ENCODE results near the gene IARS2. TPM values are rescaled to one million over a fixed set of nuclear protein-coding genes. Genes with fewer than 3 reads are reported as not detected.

Gene IARS2
- total and polyA plus RNA-seq, 7 donors, result 44.1 to 92.6 (median 67.0) TPM

DNA sequence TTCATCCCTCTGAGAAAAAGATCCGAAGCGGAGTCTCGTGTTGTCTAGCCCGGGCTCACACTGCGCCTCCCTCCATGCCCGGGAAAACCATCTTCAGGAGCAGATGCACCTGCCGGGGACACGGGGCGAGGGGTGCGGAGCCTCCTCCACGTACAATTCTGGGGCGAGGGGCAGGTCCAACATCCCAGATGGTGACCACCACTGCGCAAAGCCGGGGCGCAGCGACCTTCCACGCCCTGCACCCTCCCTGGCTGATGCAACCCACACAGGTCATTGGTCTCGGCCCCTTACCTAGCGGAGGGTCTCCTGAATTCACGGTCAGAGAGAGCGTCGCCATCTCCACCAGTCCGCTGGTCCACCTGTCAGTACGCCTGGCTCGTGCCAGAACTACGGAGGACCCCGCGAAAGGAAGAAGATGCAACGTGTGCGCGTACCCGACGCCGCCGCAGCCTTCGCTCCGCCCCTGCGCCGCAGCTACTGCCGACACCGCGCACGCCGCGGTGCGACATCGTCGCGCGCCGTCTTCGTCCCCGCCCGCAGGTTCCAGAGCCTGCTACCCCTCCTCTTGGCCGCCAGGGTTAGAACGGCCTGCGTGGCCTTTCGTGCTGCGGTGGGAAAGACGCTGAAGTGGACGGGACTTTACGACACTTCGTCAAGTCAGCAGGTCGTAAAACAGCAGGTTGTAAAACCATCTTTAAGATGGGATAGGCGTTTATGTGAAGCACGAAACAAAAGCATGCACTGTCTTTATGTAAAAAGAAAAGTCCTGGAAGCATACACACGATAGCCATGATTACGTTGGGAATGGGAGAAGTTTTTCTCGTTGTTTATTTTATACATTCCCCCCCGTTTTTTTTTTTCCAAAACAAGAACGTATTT lies 47.6 kb upstream of the IARS2 start, which contains the start of gene EPRS1:
Gene EPRS1, minus strand, starts transcription at position 454 of the 879 bp plus-strand sequence. Its CDS starts 117 bp downstream, at position 337.
- intact Hi-C loops (cut with DNase I), result loop anchor here in 1 of 2 donors (5.0 kb wide), 1 partner anchor 46 kb away; the partner anchor contains the start of gene IARS2

DNA sequence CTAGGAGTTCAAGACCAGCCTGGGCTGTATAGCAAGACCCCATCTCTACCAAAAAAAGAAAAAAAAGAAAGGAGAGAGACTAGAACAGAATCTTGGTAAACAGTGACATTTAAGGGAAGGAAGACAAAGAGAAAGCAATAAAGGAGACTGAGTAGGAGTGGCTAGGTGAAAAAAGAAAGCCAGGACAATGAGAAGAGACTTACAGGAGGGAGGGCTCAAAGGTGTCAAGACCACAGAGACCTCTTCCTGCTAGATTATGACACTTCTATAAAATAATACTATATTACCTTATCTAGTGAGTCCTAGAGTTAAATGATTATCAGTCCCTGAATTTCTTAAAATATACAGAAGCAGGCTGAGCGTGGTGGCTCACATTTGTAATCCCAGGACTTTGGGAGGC lies 37.6 kb upstream of the IARS2 start:
- TF ChIP-seq, protein P1, sequence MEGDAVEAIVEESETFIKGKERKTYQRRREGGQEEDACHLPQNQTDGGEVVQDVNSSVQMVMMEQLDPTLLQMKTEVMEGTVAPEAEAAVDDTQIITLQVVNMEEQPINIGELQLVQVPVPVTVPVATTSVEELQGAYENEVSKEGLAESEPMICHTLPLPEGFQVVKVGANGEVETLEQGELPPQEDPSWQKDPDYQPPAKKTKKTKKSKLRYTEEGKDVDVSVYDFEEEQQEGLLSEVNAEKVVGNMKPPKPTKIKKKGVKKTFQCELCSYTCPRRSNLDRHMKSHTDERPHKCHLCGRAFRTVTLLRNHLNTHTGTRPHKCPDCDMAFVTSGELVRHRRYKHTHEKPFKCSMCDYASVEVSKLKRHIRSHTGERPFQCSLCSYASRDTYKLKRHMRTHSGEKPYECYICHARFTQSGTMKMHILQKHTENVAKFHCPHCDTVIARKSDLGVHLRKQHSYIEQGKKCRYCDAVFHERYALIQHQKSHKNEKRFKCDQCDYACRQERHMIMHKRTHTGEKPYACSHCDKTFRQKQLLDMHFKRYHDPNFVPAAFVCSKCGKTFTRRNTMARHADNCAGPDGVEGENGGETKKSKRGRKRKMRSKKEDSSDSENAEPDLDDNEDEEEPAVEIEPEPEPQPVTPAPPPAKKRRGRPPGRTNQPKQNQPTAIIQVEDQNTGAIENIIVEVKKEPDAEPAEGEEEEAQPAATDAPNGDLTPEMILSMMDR (IDR thresholded peaks at IDR 0.05), result no peak
- Histone ChIP-seq H3K27ac (no peak overlapping the region), H3K27me3 (ENCODE audit: insufficient read depth in 3 of 3, low read length in 2 of 3) (no peaks in the 10 kb centered on the region), H3K9me3 (no peaks in the 10 kb centered on the region), H3K4me3 (no peak overlapping the region), H3K36me3 (ENCODE audit: insufficient read depth in 1 of 2, low read depth in 1 of 2) (peaks cover 0 to 48% of the 10 kb centered on the region in 2 donors), H3K4me1 (no peaks in the 10 kb centered on the region)
- WGBS, 3 donors, result 91 to 95% (median 93%) methylated on average over 1 of the region's 1 CpG
- intact Hi-C loops (cut with DNase I), result no loop called here
- ATAC-seq (no peak), DNase-seq (no peak)

More for the DNA sequence above, 47.6 kb upstream of the IARS2 start, which contains the start of gene EPRS1:
- DNase-seq, result peak; percentile 94 to 97
- 0% methylated on average over 64 to 71 of the region's 71 CpGs for WGBS, 3 donors
- H3K27me3 ChIP-seq (ENCODE audit: insufficient read depth in 3 of 3, low read length in 2 of 3), result no peaks in the 10 kb centered on the region
- peak; percentile 99 to 100 (median 100) for ATAC-seq
- peak within 1 kb of the TSS; percentile 83 for H3K4me3 ChIP-seq
- peaks cover 0 to under 1% of the 10 kb centered on the region in 2 donors for H3K36me3 ChIP-seq (ENCODE audit: insufficient read depth in 1 of 2, low read depth in 1 of 2)
- peak within 1 kb of the TSS; percentile 84 for H3K27ac ChIP-seq
- TF ChIP-seq, protein P1 (IDR thresholded peaks at IDR 0.05), result peak; percentile 79
- H3K4me1 ChIP-seq, result peaks cover 16% of the 10 kb centered on the region
- no peaks in the 10 kb centered on the region for H3K9me3 ChIP-seq

DNA sequence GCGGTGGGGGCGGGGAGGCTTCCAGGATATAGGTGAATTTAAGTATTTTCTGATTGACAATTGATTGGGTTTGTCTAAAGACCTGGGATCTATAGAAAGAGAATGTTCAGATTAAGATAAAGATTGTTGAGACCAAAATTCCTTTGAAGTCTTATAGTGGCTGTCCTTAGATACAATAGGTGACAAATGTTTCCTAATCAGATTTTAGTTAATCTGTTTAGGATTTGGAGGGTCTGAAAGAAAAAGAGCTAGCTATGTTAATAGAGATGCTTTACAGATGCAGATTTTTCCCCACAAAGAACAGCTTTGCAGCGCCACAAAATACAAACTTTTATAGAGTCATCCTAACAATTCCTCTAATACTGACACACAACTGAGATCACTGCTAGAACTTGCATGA lies 33.1 kb upstream of the IARS2 start:
- Histone ChIP-seq H3K4me1 (no peaks in the 10 kb centered on the region), H3K36me3 (ENCODE audit: insufficient read depth in 1 of 2, low read depth in 1 of 2) (peaks cover 0 to 86% of the 10 kb centered on the region in 2 donors), H3K27ac (no peak overlapping the region), H3K27me3 (ENCODE audit: insufficient read depth in 3 of 3, low read length in 2 of 3) (no peaks in the 10 kb centered on the region), H3K9me3 (no peaks in the 10 kb centered on the region), H3K4me3 (no peak overlapping the region)
- ATAC-seq (no peak), DNase-seq (no peak)
- intact Hi-C loops (cut with DNase I), result no loop called here
- 93 to 97% (median 93%) methylated on average over 3 of the region's 3 CpGs for WGBS, 3 donors
- TF ChIP-seq, protein P1 (IDR thresholded peaks at IDR 0.05), result no peak

DNA sequence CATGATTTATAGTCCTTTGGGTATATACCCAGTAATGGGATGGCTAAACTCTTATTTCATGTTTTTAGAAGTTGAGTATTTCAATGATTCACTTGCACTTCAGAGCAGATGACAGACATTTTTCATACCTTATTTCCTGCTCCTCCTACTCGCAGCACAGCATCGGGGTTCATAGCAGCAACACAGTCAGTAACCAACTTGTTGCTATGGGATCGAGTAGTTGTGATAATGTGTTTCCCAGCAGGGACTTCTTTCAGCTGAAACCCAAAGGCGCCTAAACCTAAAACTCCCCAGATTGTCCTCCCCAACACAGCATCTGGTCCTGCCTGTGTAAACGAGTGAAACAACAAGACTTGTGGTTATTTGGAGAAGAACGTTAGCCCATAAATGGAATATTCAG lies 31.3 kb upstream of the IARS2 start:
- no peak overlapping the region for H3K27ac ChIP-seq
- TF ChIP-seq, protein P1 (IDR thresholded peaks at IDR 0.05), result no peak
- H3K27me3 ChIP-seq (ENCODE audit: insufficient read depth in 3 of 3, low read length in 2 of 3), result no peaks in the 10 kb centered on the region
- 97 to 99% (median 97%) methylated on average over 6 of the region's 6 CpGs for WGBS, 3 donors
- no peaks in the 10 kb centered on the region for H3K4me1 ChIP-seq
- H3K4me3 ChIP-seq, result no peak overlapping the region
- H3K36me3 ChIP-seq (ENCODE audit: insufficient read depth in 1 of 2, low read depth in 1 of 2), result peaks cover 3 to 94% of the 10 kb centered on the region in 2 donors
- intact Hi-C loops (cut with DNase I), result no loop called here
- no peaks in the 10 kb centered on the region for H3K9me3 ChIP-seq
- DNase-seq (no peak), ATAC-seq (no peak)

Data from psoas muscle (tissue), 8 donors.